Germinal center (tissue), 1 donor: ENCODE results near the gene PATJ.
"Not testable (repeated sequence)": the region's sequence is repeated elsewhere in the genome, so short reads cannot be mapped to it uniquely, and the experiment has no call there.

Experiments
- DNase-seq: peaks from one replicate; pipeline ENCODE4 v3.0.0; 2012; ENCODE audit warnings: mixed read lengths, low spot score

PATJ gene, protein sequence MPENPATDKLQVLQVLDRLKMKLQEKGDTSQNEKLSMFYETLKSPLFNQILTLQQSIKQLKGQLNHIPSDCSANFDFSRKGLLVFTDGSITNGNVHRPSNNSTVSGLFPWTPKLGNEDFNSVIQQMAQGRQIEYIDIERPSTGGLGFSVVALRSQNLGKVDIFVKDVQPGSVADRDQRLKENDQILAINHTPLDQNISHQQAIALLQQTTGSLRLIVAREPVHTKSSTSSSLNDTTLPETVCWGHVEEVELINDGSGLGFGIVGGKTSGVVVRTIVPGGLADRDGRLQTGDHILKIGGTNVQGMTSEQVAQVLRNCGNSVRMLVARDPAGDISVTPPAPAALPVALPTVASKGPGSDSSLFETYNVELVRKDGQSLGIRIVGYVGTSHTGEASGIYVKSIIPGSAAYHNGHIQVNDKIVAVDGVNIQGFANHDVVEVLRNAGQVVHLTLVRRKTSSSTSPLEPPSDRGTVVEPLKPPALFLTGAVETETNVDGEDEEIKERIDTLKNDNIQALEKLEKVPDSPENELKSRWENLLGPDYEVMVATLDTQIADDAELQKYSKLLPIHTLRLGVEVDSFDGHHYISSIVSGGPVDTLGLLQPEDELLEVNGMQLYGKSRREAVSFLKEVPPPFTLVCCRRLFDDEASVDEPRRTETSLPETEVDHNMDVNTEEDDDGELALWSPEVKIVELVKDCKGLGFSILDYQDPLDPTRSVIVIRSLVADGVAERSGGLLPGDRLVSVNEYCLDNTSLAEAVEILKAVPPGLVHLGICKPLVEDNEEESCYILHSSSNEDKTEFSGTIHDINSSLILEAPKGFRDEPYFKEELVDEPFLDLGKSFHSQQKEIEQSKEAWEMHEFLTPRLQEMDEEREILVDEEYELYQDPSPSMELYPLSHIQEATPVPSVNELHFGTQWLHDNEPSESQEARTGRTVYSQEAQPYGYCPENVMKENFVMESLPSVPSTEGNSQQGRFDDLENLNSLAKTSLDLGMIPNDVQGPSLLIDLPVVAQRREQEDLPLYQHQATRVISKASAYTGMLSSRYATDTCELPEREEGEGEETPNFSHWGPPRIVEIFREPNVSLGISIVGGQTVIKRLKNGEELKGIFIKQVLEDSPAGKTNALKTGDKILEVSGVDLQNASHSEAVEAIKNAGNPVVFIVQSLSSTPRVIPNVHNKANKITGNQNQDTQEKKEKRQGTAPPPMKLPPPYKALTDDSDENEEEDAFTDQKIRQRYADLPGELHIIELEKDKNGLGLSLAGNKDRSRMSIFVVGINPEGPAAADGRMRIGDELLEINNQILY (N-terminal part only)

DNA sequence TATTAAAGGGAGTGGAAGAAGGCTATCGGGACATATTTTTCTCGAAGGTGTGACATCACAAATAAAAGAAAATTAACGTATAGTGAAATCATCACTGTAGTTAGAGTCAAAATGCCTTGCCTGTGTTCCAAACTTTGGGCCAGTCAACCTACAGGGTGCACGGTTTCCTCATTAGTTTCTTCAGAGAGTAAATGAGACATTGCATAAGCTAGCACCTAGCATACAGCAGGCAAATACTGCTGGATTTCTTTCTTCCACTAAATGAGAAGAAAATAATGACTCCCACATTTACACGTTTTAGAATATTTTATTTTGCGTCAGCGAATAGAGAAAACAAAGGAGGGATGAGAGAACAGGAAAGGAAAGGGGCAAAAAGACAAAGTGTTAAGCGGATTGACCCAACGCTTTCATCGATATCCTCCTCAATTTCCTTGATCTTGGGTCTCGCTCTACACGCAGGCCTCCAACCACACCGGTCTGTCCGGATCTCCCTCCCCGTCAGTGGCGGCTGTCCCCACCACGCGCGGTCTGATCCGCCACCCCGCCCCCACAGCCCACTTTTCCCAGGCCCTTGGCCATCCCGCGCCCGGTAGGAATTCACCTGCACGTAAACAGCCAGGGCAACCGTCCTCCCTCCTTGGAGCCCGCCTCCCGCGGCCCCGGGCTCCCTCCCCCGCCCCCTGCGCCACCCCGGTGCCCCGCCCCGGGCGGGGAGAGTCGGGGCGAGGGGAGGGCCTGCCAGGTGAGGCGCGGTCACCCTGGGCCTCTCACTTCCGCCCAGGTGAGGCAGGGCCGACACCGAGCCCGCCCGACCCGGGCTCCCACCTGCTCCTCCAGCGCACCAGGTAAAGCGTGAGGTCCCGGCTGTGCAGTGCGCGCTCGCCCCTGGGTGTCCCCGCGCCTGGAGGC is at the start of gene PATJ:
Gene PATJ (plus strand): TSS at position 770 of the 909 bp plus-strand sequence. CDS start 20,413 bp downstream, outside the sequence.
- peak; percentile 78 for DNase-seq

GRCh38 chr1:61699911-61700851 is 42.1 kb upstream of the PATJ start:
- DNase-seq = no peak

DNA sequence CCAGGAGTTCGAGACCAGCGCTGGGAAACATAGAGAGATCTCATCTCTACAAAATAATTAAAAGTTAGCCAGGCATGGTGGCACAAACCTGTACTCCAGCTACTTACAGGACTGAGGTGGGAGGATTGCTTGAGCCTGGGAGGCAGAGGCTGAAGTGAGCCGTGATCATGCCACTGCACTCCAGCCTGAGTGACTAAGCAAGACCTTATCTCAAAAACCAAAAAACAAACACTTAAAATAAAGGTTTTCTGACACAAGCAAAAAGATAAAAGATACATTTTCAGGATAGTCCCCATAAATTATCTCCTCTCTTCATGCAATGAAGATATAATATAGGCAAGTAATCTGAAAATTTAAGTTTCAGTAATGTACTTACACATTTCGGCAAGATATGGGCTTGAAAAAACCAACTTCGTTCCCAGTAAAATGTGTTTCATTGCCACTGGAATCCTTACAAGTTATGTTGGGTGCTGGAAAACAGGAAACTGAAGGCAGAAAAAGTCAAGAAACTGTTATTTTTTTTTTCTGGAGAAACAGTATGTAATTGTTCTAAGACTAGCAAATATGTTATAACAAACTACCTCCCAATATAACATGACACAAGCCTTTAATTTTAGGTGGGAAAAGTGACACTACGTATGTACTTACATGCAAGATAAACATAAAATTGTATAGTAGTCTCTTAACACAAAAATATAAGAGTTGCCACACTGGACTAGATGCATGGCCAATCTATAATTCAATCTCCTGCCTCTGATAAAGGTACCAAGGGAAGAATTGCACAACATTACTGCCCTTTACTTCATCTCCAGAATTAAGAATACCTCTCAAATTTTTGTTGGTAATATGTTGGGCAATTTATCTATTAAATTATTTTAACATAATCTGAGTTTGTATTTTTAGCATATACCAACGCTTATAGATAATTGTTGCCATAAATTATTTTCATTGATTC is 33.0 kb upstream of the PATJ start:
- DNase-seq = no peak

- no peak for DNase-seq
Measured at GRCh38 chr1:61709908-61710289, 32.4 kb upstream of the PATJ start.

GRCh38 chr1:61711257-61711656 is 31.0 kb upstream of the PATJ start:
- DNase-seq = not testable (repeated sequence)

- no peak for DNase-seq
Measured at GRCh38 chr1:61711969-61712368, 30.3 kb upstream of the PATJ start.

DNA sequence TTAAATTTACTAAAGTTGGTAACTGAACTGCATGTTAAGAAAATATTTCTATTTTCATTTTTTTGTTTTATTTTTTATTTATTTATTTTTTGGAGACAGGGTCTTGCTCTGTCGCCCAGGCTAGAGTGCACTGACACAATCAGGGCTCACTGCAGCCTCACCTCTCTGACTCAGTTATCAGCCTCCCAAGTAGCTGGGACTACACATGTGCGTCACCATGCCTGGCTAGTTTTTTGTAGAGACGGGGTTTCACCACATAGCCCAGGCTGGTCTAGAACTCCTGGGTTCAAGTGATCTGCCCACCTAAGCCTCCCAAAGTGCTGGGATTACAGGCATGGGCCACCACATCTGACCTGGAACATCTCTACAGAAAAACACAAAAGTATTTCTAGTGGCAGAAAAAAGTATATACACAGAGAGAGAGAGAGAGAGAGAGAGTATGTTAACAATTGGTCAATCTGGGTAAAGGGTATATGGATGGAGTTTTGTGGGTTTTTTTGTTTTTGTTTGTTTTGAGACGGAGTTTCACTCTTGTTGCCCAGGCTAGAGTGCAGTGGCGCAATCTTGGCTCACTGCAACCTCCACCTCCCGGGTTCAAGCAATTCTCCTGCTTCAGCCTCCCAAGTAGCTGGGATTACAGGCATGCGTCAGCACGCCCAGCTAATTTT is 23.1 kb upstream of the PATJ start:
- not testable (repeated sequence) for DNase-seq

DNA sequence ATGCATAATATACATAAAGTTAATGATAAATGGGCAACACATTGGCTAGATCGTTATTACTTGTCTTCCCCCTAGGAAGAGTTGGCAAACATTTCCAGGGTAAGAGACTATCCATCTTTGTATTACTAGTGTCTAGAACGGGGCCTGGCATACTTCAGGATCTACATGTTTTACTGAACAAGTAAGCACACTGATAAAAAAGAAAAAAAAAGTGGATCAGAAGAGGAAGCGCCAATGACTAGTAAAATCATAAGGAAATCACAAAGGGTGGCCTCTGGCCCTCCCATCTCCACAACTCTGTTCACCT is 17.8 kb upstream of the PATJ start:
- no peak for DNase-seq

- DNase-seq = peak; percentile 88
Measured at GRCh38 chr1:61724813-61725694, 17.2 kb upstream of the PATJ start, which contains the start of gene TM2D1. Gene TM2D1, minus strand, starts transcription at chr1:61725141. Its CDS starts 21 bp downstream, at chr1:61725120.

DNA sequence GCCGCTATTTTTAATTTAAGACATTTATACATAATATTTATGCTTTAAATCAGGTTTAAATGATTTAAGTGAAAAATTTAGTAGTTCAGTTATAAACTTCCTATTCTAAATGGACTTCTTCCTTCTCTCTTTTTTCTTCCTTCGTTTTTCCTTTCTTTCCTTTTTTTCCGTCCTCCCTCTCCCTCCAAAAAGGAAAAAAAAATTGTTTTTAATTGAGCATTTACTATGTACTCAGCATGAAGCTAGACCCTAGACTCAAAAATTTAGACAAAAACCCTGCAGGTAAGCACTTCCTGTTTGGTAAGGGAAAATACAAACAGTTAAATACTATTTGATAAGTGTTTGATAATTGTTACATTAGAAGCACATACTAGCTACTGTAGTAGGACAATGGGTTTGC is 14.7 kb upstream of the PATJ start:
- DNase-seq = no peak

DNA sequence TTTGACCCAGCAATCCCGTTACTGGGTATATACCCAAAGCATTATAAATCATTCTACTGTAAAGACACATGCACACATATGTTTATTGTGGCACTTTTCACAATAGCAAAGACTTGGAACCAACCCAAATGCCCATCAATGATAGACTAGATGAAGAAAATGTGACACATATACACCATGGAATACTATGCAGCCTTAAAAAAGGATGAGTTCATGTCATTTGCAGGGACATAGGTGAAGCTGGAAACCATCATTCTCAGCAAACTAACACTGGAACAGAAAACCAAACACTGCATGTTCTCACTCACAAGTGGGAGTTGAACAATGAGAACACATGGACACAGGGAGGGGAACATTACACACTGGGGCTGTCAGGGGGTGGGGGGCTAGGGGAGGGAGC is 11.6 kb upstream of the PATJ start:
- DNase-seq = not testable (repeated sequence)

DNA sequence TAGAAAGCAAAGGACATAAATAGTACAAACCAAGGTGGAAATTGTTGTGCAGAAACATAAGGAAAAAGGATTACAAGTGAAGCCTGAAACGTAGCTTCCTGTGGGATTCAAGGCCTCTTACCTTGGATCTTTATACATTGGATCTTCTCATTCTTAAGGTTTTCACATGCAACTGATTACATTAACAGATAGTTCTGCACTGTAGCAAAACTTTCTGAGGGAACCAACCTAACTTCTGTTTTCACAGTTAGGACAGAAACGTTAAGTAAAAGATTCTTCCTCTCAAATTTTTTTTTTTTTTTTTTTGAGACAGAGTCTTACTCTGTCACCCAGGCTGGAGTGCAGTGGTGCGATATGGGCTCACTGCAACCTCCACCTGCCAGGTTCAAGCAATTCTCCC is 9.6 kb upstream of the PATJ start:
- no peak for DNase-seq

GRCh38 chr1:61740751-61741700 is 1.3 kb upstream of the PATJ start:
- DNase-seq = no peak

- DNase-seq = peak; percentile 42
Measured at GRCh38 chr1:61742620-61743430, 545 bp downstream of the PATJ start.

DNA sequence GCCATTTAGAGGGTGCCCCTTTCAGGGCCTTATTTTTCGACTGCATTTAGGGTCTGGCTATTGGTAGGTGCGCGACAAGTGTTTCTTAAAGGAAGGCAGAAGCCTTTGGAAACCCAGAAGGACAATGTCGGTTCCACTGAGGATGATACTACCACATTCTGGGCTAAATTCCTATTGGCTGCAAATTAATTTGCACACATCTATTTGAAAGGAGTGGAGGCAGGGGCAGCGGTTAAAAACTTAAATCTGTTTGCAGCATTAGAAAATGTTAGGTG is 1.1 kb downstream of the PATJ start:
- DNase-seq = no peak
